GM18517 (cell line): ENCODE measurements around the gene ATF4.

Experiments
- ATAC-seq: cut with Tn5 transposase; IDR thresholded peaks from one replicate; pipeline ENCODE4 v1.9.1; 2021; ENCODE audit warnings: mild to moderate bottlenecking, moderate library complexity; ENCODE audit not compliant: unreplicated experiment

The ATF4 gene

GRCh38 chr22:39528080-39528661 is 7.8 kb downstream of the ATF4 start:
- ATAC-seq, result no peak

- no peak for ATAC-seq
Observed at GRCh38 chr22:39528681-39529486, 8.5 kb downstream of the ATF4 start.

- no peak for ATAC-seq
Observed at GRCh38 chr22:39529487-39529851, 9.1 kb downstream of the ATF4 start.

GRCh38 chr22:39530116-39530515 is 9.8 kb downstream of the ATF4 start:
- ATAC-seq, result no peak

GRCh38 chr22:39530692-39531331 is 10.4 kb downstream of the ATF4 start:
- ATAC-seq, result no peak

- peak; percentile 83 for ATAC-seq
Observed at GRCh38 chr22:39532215-39533073, 12.1 kb downstream of the ATF4 start, which contains the start of gene RPS19BP1. TSS of gene RPS19BP1 (minus strand) at chr22:39532748. CDS start at chr22:39532738, 10 bp downstream.

- ATAC-seq, result no peak
Observed at GRCh38 chr22:39534092-39534506, 13.7 kb downstream of the ATF4 start.

GRCh38 chr22:39534591-39535356 is 14.4 kb downstream of the ATF4 start:
- ATAC-seq, result no peak

- ATAC-seq, result no peak
Observed at GRCh38 chr22:39535357-39535725, 15.0 kb downstream of the ATF4 start.

GRCh38 chr22:39535831-39536449 is 15.6 kb downstream of the ATF4 start:
- no peak for ATAC-seq

- no peak for ATAC-seq
Observed at GRCh38 chr22:39536711-39537110, 16.3 kb downstream of the ATF4 start.

- no peak for ATAC-seq
Observed at GRCh38 chr22:39537975-39538374, 17.6 kb downstream of the ATF4 start.

GRCh38 chr22:39543095-39543494 is 22.7 kb downstream of the ATF4 start:
- no peak for ATAC-seq

- ATAC-seq, result no peak
Observed at GRCh38 chr22:39545386-39546365, 25.3 kb downstream of the ATF4 start.

GRCh38 chr22:39546889-39547586 is 26.7 kb downstream of the ATF4 start:
- ATAC-seq, result no peak

- ATAC-seq, result no peak
Observed at GRCh38 chr22:39547587-39547947, 27.2 kb downstream of the ATF4 start.

GRCh38 chr22:39553429-39553828 is 33.1 kb downstream of the ATF4 start:
- ATAC-seq, result no peak

GRCh38 chr22:39554151-39554550 is 33.8 kb downstream of the ATF4 start:
- no peak for ATAC-seq
